ENCODE measurements around the gene FRMD6.

The FRMD6 gene

GRCh38 chr14:51651388-51652167 is at the start of gene FRMD6:
Gene FRMD6 (plus strand): TSS chr14:51651910. CDS start chr14:51689837, 37,927 bp downstream.
- DNase-seq (ENCODE audit: low read depth in 2 of 2, low spot score in 1 of 2), result peak; percentile 44 to 54

DNA sequence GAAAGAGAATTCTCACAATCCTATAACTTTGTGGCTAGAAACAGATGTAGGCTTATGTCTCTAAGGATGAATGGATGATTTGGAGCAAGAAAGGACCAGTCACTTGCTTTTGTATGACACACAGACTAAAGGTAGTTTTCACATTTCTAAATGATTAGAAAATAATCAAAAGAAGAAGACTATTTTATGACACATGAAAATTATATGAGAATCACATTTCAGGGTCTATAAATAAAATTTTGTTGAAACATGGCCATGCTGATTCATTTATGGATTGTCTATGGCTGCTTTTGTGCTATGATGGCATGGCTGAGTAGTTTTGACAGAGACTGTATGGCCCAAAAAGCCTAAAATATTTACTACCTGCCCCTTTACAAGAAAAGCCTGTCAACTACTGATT is 49.4 kb upstream of the FRMD6 start:
- DNase-seq (ENCODE audit: low read depth in 2 of 2, low spot score in 1 of 2), result no peak

DNA sequence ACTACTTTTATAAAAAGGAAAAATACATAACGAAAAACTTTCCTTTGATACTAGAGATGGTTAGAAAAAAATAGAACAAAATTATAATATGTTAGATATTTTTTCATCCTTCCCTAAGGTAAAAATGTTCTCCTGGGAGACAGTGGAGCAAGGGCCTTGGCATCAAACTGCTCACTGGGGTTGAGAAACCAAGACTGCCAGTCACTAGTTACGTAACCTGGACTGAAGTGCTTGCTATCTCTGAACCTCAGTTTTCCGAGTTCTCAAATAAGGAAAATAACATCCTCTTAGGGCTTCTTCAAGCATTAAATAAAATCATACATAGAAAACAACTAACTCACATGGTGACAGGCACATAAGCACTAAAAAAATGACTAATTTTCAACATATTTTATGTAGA is 48.2 kb upstream of the FRMD6 start:
- DNase-seq (ENCODE audit: low read depth in 2 of 2, low spot score in 1 of 2), result no peak

- DNase-seq (ENCODE audit: low read depth in 2 of 2, low spot score in 1 of 2), result no peak
Observed at GRCh38 chr14:51604073-51604472, 47.6 kb upstream of the FRMD6 start.

DNA sequence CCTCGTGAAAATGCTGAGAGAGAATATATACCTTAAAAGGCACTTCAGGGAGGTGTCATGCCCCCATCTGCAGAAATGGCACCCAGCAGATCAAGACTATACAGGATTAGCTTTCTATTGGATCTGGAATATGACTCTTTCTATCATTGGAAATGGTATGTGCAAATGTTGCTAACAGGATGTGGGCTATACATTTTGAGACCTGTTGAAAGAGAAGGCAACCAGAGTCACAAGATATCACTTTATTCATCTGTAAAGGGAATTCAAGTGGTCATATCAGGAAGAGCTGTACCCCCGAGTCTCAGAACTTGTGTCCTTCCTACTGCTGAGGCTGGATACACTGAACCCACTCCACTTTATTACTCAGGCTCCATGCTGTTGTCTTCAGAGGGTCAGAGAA is 46.1 kb upstream of the FRMD6 start:
- no peak for DNase-seq (ENCODE audit: low read depth in 2 of 2, low spot score in 1 of 2)

- no peak for DNase-seq (ENCODE audit: low read depth in 2 of 2, low spot score in 1 of 2)
Observed at GRCh38 chr14:51607711-51608110, 44.0 kb upstream of the FRMD6 start.

DNA sequence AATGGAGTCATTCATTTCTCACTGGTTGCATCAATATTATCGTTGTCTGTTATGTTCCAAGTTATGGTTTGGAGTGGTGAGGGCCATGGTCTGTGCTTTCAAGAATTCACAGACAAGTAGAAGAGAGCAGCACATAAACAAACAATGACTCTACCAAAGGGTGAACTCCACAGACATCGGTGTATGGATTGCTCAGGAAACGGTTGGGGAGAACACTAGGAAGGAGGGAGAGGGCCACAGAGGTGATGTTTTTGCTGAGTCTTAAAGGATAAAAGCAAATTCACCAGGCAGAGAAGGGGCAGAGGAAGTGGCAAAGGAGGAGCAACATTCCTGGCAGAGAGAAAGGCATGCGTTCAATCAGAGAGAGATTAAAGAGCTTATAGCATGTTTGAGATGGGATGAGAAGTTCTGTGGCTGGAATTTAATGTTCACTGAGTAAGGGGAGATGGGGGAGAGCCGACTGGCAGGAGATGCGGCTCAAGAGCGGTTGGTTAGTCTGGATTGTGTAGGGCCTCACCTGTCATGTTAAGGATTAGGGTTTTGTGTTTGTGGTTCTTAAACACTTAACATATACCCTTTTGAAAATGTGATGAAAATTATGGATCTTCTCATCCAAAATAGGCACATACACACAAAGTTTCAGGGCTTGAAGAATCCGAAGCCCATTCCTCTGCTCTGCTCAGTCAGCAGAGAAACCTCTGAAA is 42.3 kb upstream of the FRMD6 start:
- DNase-seq (ENCODE audit: low read depth in 2 of 2, low spot score in 1 of 2), result no peak

DNA sequence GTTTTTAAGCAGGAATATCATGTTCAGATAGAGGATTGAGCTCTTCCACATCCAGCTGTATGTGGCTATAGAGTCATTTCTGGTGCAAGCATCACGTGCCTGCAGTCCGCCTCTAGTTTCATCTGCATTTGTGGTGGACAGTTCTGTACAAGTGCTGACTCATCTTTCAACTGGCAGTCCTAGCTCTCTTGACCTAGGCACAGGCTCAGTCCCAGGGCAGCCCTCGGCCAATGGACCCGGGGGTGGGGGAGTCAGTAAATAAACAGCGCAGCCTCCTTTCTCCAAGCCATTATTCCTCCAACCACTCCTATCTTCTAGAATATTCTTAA is 41.8 kb upstream of the FRMD6 start:
- no peak for DNase-seq (ENCODE audit: low read depth in 2 of 2, low spot score in 1 of 2)

- DNase-seq (ENCODE audit: low read depth in 2 of 2, low spot score in 1 of 2), result no peak
Observed at GRCh38 chr14:51610771-51611170, 40.9 kb upstream of the FRMD6 start.

- no peak for DNase-seq (ENCODE audit: low read depth in 2 of 2, low spot score in 1 of 2)
Observed at GRCh38 chr14:51612449-51612848, 39.3 kb upstream of the FRMD6 start.

- no peak for DNase-seq (ENCODE audit: low read depth in 2 of 2, low spot score in 1 of 2)
Observed at GRCh38 chr14:51613416-51613815, 38.3 kb upstream of the FRMD6 start.

- DNase-seq (ENCODE audit: low read depth in 2 of 2, low spot score in 1 of 2), result no peak
Observed at GRCh38 chr14:51614707-51615106, 37.0 kb upstream of the FRMD6 start.

- DNase-seq (ENCODE audit: low read depth in 2 of 2, low spot score in 1 of 2), result no peak
Observed at GRCh38 chr14:51616256-51616655, 35.5 kb upstream of the FRMD6 start.

GRCh38 chr14:51616724-51617409 is 34.8 kb upstream of the FRMD6 start:
- no peak for DNase-seq (ENCODE audit: low read depth in 2 of 2, low spot score in 1 of 2)

- no peak for DNase-seq (ENCODE audit: low read depth in 2 of 2, low spot score in 1 of 2)
Observed at GRCh38 chr14:51619561-51619960, 32.1 kb upstream of the FRMD6 start.

- no peak for DNase-seq (ENCODE audit: low read depth in 2 of 2, low spot score in 1 of 2)
Observed at GRCh38 chr14:51620056-51620455, 31.7 kb upstream of the FRMD6 start.

GRCh38 chr14:51621654-51622053 is 30.1 kb upstream of the FRMD6 start:
- no peak for DNase-seq (ENCODE audit: low read depth in 2 of 2, low spot score in 1 of 2)

GRCh38 chr14:51622376-51622775 is 29.3 kb upstream of the FRMD6 start:
- no peak for DNase-seq (ENCODE audit: low read depth in 2 of 2, low spot score in 1 of 2)

DNA sequence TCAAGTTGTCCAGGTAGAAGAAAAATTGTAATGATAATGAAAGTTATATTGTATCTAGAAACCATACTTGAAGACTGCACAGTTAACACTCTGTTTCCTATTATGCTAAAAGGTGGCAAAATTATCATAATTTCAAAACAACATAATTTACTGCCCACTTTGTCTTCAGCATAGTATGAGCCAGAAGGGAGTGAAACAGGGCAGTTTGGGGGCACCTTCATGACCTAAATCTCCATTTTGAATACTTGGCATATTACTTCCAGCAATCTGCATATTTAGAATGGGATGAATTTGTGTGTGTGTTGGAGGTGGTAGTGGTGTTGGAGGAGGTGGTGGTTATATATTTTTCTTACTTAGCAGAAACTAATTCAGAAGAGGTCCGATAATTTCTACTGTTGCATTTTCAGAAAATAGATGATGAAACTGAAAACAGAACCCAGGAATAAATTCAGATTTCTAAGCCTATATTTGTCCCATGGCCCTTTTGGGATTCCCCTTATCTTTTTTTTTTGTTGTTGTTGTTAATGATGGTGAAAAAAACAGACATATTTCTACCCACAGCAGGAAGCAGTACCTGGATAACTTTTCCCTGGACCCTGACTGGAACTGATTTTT is 26.6 kb upstream of the FRMD6 start:
- DNase-seq (ENCODE audit: low read depth in 2 of 2, low spot score in 1 of 2), result no peak

DNA sequence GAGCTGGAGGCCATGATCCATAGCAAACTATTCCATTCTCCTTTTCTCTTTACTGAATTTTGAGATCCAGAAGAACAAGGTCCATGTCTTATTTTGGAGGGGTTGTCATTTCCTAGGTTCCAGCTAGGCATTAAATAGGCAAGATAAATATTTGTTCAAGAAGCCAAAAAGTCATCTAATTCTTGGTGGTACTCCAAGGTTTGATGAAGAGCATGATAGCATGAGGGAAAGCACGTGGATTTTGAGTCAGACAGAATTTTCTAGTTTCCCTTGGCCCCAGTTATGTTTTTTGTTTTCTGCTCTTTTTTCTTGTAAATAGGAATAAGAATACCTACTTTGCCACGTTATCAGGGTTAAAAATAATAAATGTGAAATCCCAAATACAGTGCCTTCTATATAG is 25.5 kb upstream of the FRMD6 start:
- no peak for DNase-seq (ENCODE audit: low read depth in 2 of 2, low spot score in 1 of 2)

DNA sequence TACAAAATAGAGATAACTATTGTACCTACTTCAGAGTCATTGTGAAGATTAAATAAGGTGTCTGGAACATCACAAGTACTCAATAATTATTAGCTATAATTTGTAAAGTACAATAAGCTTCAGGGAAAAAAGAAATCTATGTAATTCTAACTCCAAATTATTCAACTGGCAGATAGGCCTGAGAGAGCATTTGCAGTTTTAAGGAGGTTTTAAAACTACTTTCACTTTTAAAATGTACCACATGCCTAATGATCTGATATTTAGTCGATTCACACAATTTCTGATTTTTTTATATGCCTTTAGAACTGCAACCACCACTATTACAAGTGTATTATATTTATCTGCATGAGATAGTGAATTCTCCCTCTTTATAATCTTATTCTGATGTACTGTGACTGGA is 24.9 kb upstream of the FRMD6 start:
- DNase-seq (ENCODE audit: low read depth in 2 of 2, low spot score in 1 of 2), result no peak

GRCh38 chr14:51627313-51627712 is 24.4 kb upstream of the FRMD6 start:
- DNase-seq (ENCODE audit: low read depth in 2 of 2, low spot score in 1 of 2), result no peak

Data from stimulated activated CD8-positive, alpha-beta memory T cell treated with anti-CD3 and anti-CD28 coated beads, Interleukin-4, amount 100 ng/mL, for 4 hours (primary cell).